HEK293 (cell line): Measurements from ENCODE around the gene ARL8A.

Experiments used
- ZNF664 ChIP-seq: fragments of 450-650 bp; formaldehyde crosslinking; IDR thresholded peaks from 2 replicates; pipeline ENCODE4 v1.5.1; 2016; ENCODE audit warnings: missing biosample characterization, missing genetic modification characterization
- ZNF747 ChIP-seq: fragments of 450-650 bp; formaldehyde crosslinking; IDR thresholded peaks from 2 replicates; pipeline ENCODE4 v1.5.1; 2016; ENCODE audit warnings: missing biosample characterization, missing genetic modification characterization
- TF ChIP-seq, protein P1 (sequence below): fragments of 450-650 bp; formaldehyde crosslinking; IDR thresholded peaks from 2 replicates; pipeline ENCODE4 v1.5.1; 2016; ENCODE audit warnings: missing biosample characterization, missing genetic modification characterization
- TF ChIP-seq, protein P2 (sequence below): fragments of 450-650 bp; formaldehyde crosslinking; IDR thresholded peaks from 2 replicates; pipeline ENCODE4 v1.5.1; 2016; ENCODE audit warnings: missing biosample characterization, missing genetic modification characterization

DNA sequence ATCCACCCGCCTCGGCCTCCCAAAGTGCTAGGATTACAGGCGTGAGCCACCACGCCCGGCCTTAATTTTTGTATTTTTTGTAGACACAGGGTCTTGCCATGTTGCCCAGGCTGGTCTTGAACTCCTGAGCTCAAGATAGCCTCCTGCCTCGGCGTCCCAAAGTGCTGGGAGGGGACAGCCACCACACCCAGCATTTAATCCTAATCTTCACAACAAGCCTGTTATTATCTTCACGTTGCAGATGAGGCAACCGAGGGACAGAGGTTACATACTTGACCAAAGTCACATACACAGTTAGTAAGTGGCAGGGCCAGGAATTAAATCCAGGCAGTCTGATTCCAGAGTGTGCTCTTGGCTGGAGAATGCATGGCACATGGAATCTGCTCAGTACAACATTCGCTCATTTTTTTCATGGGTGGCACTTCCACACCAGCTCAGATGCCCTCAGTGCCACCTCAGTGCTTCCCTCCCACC lies 26.6 kb downstream of the ARL8A start:
- TF ChIP-seq, protein P1, sequence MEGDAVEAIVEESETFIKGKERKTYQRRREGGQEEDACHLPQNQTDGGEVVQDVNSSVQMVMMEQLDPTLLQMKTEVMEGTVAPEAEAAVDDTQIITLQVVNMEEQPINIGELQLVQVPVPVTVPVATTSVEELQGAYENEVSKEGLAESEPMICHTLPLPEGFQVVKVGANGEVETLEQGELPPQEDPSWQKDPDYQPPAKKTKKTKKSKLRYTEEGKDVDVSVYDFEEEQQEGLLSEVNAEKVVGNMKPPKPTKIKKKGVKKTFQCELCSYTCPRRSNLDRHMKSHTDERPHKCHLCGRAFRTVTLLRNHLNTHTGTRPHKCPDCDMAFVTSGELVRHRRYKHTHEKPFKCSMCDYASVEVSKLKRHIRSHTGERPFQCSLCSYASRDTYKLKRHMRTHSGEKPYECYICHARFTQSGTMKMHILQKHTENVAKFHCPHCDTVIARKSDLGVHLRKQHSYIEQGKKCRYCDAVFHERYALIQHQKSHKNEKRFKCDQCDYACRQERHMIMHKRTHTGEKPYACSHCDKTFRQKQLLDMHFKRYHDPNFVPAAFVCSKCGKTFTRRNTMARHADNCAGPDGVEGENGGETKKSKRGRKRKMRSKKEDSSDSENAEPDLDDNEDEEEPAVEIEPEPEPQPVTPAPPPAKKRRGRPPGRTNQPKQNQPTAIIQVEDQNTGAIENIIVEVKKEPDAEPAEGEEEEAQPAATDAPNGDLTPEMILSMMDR (tag by site-specific recombination) = no peak
- TF ChIP-seq ZNF664 (tag by site-specific recombination) = no peak
- TF ChIP-seq, protein P2, sequence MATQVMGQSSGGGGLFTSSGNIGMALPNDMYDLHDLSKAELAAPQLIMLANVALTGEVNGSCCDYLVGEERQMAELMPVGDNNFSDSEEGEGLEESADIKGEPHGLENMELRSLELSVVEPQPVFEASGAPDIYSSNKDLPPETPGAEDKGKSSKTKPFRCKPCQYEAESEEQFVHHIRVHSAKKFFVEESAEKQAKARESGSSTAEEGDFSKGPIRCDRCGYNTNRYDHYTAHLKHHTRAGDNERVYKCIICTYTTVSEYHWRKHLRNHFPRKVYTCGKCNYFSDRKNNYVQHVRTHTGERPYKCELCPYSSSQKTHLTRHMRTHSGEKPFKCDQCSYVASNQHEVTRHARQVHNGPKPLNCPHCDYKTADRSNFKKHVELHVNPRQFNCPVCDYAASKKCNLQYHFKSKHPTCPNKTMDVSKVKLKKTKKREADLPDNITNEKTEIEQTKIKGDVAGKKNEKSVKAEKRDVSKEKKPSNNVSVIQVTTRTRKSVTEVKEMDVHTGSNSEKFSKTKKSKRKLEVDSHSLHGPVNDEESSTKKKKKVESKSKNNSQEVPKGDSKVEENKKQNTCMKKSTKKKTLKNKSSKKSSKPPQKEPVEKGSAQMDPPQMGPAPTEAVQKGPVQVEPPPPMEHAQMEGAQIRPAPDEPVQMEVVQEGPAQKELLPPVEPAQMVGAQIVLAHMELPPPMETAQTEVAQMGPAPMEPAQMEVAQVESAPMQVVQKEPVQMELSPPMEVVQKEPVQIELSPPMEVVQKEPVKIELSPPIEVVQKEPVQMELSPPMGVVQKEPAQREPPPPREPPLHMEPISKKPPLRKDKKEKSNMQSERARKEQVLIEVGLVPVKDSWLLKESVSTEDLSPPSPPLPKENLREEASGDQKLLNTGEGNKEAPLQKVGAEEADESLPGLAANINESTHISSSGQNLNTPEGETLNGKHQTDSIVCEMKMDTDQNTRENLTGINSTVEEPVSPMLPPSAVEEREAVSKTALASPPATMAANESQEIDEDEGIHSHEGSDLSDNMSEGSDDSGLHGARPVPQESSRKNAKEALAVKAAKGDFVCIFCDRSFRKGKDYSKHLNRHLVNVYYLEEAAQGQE (tag by site-specific recombination) = no peak
- no peak for TF ChIP-seq ZNF747 (tag by site-specific recombination)
